Activated T-cell treated with anti-CD3 and anti-CD28 coated beads for 48 hours (primary cell): ENCODE data around the gene PLEK.
"Not testable (repeated sequence)": the region's sequence is repeated elsewhere in the genome, so short reads cannot be mapped to it uniquely, and the experiment has no call there.

Experiments
- DNase-seq: peaks from one replicate; pipeline ENCODE4 v3.0.0-alpha.2; 2020; ENCODE audit warnings: low read depth

The PLEK gene

GRCh38 chr2:68441994-68442322, 76.9 kb downstream of the PLEK start:
- DNase-seq = no peak

- DNase-seq = not testable (repeated sequence)
Observed at GRCh38 chr2:68446425-68446824, 81.3 kb downstream of the PLEK start.
